CD4-positive, alpha-beta T cell (primary cell): ENCODE data around the gene CASP10. TPM values are rescaled to one million over a fixed set of nuclear protein-coding genes. Genes with fewer than 3 reads are reported as not detected.

Source experiments
- ATAC-seq: fragments of 200-7000 bp; cut with Tn5 transposase; one replicate; pipeline ENCODE4 v1.10.0; 2022; ENCODE audit warnings: mild to moderate bottlenecking; ENCODE audit not compliant: poor library complexity
- CTCF ChIA-PET: fragments of 350-600 bp; sonication (Branson Sonifier 250); formaldehyde crosslinking; loops from one replicate; lab custom pipeline; 2021; ENCODE audit warnings: antibody characterized with exemption, inconsistent platforms; lab: Charles Lee
- POLR2A ChIA-PET: fragments of 350-600 bp; sonication (Branson Sonifier 250); formaldehyde crosslinking; loops from one replicate; lab custom pipeline; 2021; ENCODE audit warnings: antibody characterized with exemption, inconsistent platforms; lab: Charles Lee
- DNase-seq, 14 experiments: peaks; one replicate each; pipeline ENCODE4 v3.0.0-alpha.2; 2013 to 2020; ENCODE audit warnings: mixed read lengths in 2 of 14
- H3K27ac ChIP-seq, 2 donors: one replicate each; pipeline versions ENCODE4 v1.5.1 to v1.7.0; 2013; ENCODE audit warnings: low read length in 2 of 2, low read depth in 1 of 2, mild to moderate bottlenecking in 1 of 2
- H3K27me3 ChIP-seq, 2 experiments: 1 replicate in 1 of 2; 2 replicates in 1 of 2; pipeline versions ENCODE4 v1.6.1 to v1.7.0; 2013; ENCODE audit warnings: low read length in 2 of 2, control low read depth in 1 of 2, mild to moderate bottlenecking in 1 of 2, moderate library complexity in 1 of 2; ENCODE audit not compliant: insufficient read depth in 2 of 2, control insufficient read depth in 1 of 2
- H3K36me3 ChIP-seq: one replicate; pipeline ENCODE4 v1.6.1; 2013; ENCODE audit warnings: low read length, control low read depth; ENCODE audit not compliant: insufficient read depth
- H3K4me1 ChIP-seq: one replicate; pipeline ENCODE4 v1.6.1; 2013; ENCODE audit warnings: low read length, control low read depth; ENCODE audit not compliant: insufficient read depth
- H3K4me3 ChIP-seq: one replicate; pipeline ENCODE4 v1.5.1; 2013; ENCODE audit warnings: mild to moderate bottlenecking, low read length, moderate library complexity
- H3K9me3 ChIP-seq, 2 experiments: 1 replicate in 1 of 2; 2 replicates in 1 of 2; pipeline versions ENCODE4 v1.6.1 to v1.7.0; 2013; ENCODE audit warnings: low read length in 2 of 2, mild to moderate bottlenecking in 2 of 2, control low read depth in 1 of 2, moderate library complexity in 1 of 2; ENCODE audit not compliant: control insufficient read depth in 1 of 2, insufficient read depth in 1 of 2
- H3K27ac Mint-ChIP-seq: one replicate; pipeline ENCODE4 v1.8.0; 2020; ENCODE audit warnings: mixed read lengths
- H3K27me3 Mint-ChIP-seq: one replicate; pipeline ENCODE4 v1.8.0; 2021; ENCODE audit warnings: mixed read lengths
- H3K36me3 Mint-ChIP-seq: one replicate; pipeline ENCODE4 v1.8.0; 2021; ENCODE audit warnings: low read depth, mixed read lengths
- H3K4me1 Mint-ChIP-seq: one replicate; pipeline ENCODE4 v1.8.0; 2021; ENCODE audit warnings: low read depth, mixed read lengths
- H3K4me3 Mint-ChIP-seq: one replicate; pipeline ENCODE4 v1.8.0; 2020; ENCODE audit warnings: mild to moderate bottlenecking, mixed read lengths
- H3K9me3 Mint-ChIP-seq: one replicate; pipeline ENCODE4 v1.8.0; 2020; ENCODE audit warnings: mixed read lengths
- intact Hi-C, 2 experiments: fragments of 100-400 bp; cut with DNase I in 1 of 2; cut with micrococcal nuclease in 1 of 2; formaldehyde crosslinking; loops; one replicate each; pipeline versions ENCODE4 v1.15.1 to v1.9.0; 2023 to 2025; cut with DNase I, micrococcal nuclease
- total RNA-seq, 174 experiments: library from RNA in 2 of 174; stranded (reverse) in 2 of 174; gene quantifications; one replicate each; pipeline ENCODE4 v1.2.3 and lab custom pipeline; 2021 to 2026
- TF ChIP-seq, protein P1 (sequence below): fragments of 200-600 bp; IDR thresholded peaks from one replicate; pipeline ENCODE4 v1.8.0; 2022; ENCODE audit warnings: antibody characterized with exemption, mild to moderate bottlenecking

CASP10 gene
- total RNA-seq, 2 experiments from 2014 or later = 12.6 to 13.7 TPM

DNA sequence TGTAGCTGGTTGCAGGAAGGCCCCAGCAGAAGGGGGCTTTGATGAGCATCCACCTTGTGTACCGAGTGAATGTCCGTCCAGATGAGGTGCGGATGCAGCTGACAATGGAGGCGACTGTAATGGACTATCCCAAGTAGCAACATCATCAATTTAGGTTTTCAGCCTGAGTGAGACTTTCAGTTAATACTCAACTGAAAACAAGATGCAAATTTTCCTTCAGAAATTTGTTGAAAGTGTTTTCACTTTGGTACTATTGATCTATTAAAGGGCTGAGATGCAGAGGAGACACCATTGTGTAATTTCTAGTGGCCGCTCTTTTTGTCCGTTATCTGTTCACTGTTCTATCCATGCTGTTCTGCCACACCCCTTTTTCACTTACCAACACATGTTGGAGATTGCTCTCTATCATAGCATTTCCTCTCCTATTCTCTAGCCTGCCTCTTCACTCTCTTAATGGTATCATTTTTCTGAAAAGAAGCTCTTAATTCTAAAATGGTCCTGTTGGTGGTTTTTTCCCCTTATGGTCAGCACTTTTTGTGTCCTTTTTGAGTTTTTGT is 65.4 kb downstream of the CASP10 start:
- H3K4me3 ChIP-seq = no peak overlapping the region
- Mint-ChIP-seq H3K9me3 (no peaks in the 10 kb centered on the region), H3K36me3 (peaks cover 47% of the 10 kb centered on the region), H3K4me1 (peaks cover 71% of the 10 kb centered on the region), H3K4me3 (no peak overlapping the region), H3K27me3 (no peaks in the 10 kb centered on the region), H3K27ac (peak overlapping the region; percentile 56)
- no peak overlapping the region for H3K27ac ChIP-seq
- CTCF ChIA-PET = interaction anchor here (1.4 kb wide), 1 partner anchor 16 kb away, joined by 5 read pairs; no protein-coding TSS in a partner anchor
- peaks cover 4% of the 10 kb centered on the region for H3K36me3 ChIP-seq
- H3K4me1 ChIP-seq = peaks cover 62% of the 10 kb centered on the region
- ATAC-seq = no peak
- intact Hi-C loops = loop anchor here in 1 of 2 experiments (10.0 kb wide), 1 partner anchor 786 kb away; the partner anchor contains the start of gene FZD7
- H3K9me3 ChIP-seq = no peaks in the 10 kb centered on the region
- POLR2A ChIA-PET = interaction anchor here (0.6 to 2.9 kb wide), 5 partner anchors 12 to 17 kb away, joined by 3 to 8 read pairs (median 4); partner anchors contain the start of gene CASP8
- no peaks in the 10 kb centered on the region for H3K27me3 ChIP-seq
- TF ChIP-seq, protein P1, sequence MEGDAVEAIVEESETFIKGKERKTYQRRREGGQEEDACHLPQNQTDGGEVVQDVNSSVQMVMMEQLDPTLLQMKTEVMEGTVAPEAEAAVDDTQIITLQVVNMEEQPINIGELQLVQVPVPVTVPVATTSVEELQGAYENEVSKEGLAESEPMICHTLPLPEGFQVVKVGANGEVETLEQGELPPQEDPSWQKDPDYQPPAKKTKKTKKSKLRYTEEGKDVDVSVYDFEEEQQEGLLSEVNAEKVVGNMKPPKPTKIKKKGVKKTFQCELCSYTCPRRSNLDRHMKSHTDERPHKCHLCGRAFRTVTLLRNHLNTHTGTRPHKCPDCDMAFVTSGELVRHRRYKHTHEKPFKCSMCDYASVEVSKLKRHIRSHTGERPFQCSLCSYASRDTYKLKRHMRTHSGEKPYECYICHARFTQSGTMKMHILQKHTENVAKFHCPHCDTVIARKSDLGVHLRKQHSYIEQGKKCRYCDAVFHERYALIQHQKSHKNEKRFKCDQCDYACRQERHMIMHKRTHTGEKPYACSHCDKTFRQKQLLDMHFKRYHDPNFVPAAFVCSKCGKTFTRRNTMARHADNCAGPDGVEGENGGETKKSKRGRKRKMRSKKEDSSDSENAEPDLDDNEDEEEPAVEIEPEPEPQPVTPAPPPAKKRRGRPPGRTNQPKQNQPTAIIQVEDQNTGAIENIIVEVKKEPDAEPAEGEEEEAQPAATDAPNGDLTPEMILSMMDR = no peak
- no peak for DNase-seq

DNA sequence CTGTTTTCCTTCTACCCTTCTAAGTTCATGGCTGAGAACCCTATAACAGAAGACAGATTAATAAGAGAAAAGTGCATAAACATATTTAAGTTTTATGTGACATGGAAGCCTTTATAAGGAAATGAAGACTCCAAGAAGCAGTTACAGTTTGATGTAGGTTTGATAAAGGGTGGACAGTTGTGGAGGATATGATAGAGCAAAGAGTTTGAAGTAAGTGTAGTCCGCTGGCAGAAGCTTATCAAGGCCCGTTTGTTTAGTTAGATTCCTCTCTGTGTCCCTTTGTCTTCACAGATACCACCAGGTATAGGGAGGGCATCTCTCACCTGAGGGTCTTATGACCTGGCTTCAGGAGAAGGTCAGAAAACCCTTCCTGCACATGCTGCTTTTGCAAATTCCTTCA is 66.9 kb downstream of the CASP10 start:
- H3K9me3 Mint-ChIP-seq = no peaks in the 10 kb centered on the region
- ChIA-PET POLR2A (interaction anchor here (1.4 kb wide), 1 partner anchor 13 kb away, joined by 4 read pairs; no protein-coding TSS in a partner anchor), CTCF (no interaction called here)
- no peaks in the 10 kb centered on the region for H3K9me3 ChIP-seq
- H3K4me1 Mint-ChIP-seq = peaks cover 67% of the 10 kb centered on the region
- no peaks in the 10 kb centered on the region for H3K27me3 Mint-ChIP-seq
- H3K36me3 Mint-ChIP-seq = peaks cover 41% of the 10 kb centered on the region
- H3K4me3 Mint-ChIP-seq = no peak overlapping the region
- peaks cover 4% of the 10 kb centered on the region for H3K36me3 ChIP-seq
- no peak for DNase-seq
- TF ChIP-seq, protein P1 = no peak
- no peak overlapping the region for H3K4me3 ChIP-seq
- no peak overlapping the region for H3K27ac ChIP-seq
- H3K27me3 ChIP-seq = no peaks in the 10 kb centered on the region
- peaks cover 77% of the 10 kb centered on the region for H3K4me1 ChIP-seq
- no peak for ATAC-seq
- intact Hi-C loops = loop anchor here (10.0 kb wide), 2 partner anchors 785 to 1015 kb away; partner anchors contain the start of genes FZD7 (in 1 of the 2) and NOP58 (in 1 of the 2)
- H3K27ac Mint-ChIP-seq = peak overlapping the region; percentile 97

DNA sequence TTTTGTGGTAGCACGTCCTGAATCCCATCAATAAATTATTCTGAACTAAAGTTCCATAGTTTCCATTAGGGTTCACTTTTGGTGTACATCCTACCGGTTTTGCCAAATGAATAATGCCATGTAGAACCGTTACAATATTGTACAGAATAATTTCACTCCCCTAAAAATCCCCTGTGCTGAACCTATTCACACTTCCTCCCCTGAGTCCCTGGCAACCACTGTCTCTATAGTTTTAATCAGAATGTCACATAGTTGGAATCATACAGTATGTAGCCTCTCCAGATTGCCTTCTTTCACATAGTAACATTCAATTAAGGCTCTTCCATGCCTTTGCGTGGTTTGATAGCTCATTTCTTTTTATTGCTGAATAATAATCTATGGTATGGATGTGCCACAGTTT is 67.8 kb downstream of the CASP10 start:
- CTCF ChIA-PET = interaction anchor here (0.8 to 5.8 kb wide), 3 partner anchors 9 to 18 kb away, joined by 3 to 29 read pairs (median 3); partner anchors contain the start of gene CASP8

More for the DNA sequence above, 67.8 kb downstream of the CASP10 start:
- H3K4me3 ChIP-seq = no peak overlapping the region
- H3K4me1 ChIP-seq = peaks cover 82% of the 10 kb centered on the region
- H3K4me1 Mint-ChIP-seq = peaks cover 73% of the 10 kb centered on the region
- no peak for DNase-seq
- no peaks in the 10 kb centered on the region for H3K9me3 ChIP-seq
- no peak for ATAC-seq
- H3K27me3 ChIP-seq = no peaks in the 10 kb centered on the region
- H3K4me3 Mint-ChIP-seq = no peak overlapping the region
- peak overlapping the region in 1 of 2 donors; percentile 29 for H3K27ac ChIP-seq
- H3K27ac Mint-ChIP-seq = peak overlapping the region; percentile 97
- H3K27me3 Mint-ChIP-seq = no peaks in the 10 kb centered on the region
- H3K9me3 Mint-ChIP-seq = no peaks in the 10 kb centered on the region
- H3K36me3 Mint-ChIP-seq = peaks cover 41% of the 10 kb centered on the region
- POLR2A ChIA-PET = interaction anchor here (0.6 to 4.7 kb wide), 2 partner anchors 13 to 867 kb away, joined by 3 to 38 read pairs; no protein-coding TSS in a partner anchor
- TF ChIP-seq, protein P1 = no peak
- intact Hi-C loops = loop anchor here in 1 of 2 experiments (10.0 kb wide), 1 partner anchor 1014 kb away; the partner anchor contains the start of gene NOP58
- H3K36me3 ChIP-seq = peaks cover 4% of the 10 kb centered on the region
